Caco-2 (cell line): Measurements from ENCODE around the gene HOXA2. TPM values are rescaled to one million over a fixed set of nuclear protein-coding genes. Genes with fewer than 3 reads are reported as not detected.

Experiments
- BruUV-seq: library from RNA; stranded (reverse); fragments of 400-500 nt; replicated peaks from 2 replicates; lab custom pipeline; 2021; lab: Mats Ljungman, UMichigan
- CTCF ChIA-PET: fragments of 300-600 bp; sonication (Branson Sonifier 250); formaldehyde crosslinking; loops from one replicate; lab custom pipeline; 2022; ENCODE audit warnings: antibody characterized with exemption; lab: Charles Lee
- POLR2A ChIA-PET: fragments of 300-600 bp; sonication (Branson Sonifier 250); formaldehyde crosslinking; loops from one replicate; lab custom pipeline; 2022; ENCODE audit warnings: antibody characterized with exemption; lab: Charles Lee
- DNase-seq, 2 experiments: peaks; one replicate each; pipeline versions ENCODE4 v3.0.0 to v3.0.0-alpha.2; 2020 to 2022
- H3K27me3 ChIP-seq: replicated peaks from 2 replicates; pipeline ENCODE4 v1.6.0; 2011; ENCODE audit warnings: low read length; ENCODE audit not compliant: control insufficient read depth, insufficient read depth
- H3K36me3 ChIP-seq: 2 replicates; pipeline ENCODE4 v1.5.1; 2011; ENCODE audit warnings: low read length; ENCODE audit not compliant: control insufficient read depth, insufficient read depth
- H3K4me1 ChIP-seq: fragments of 250-450 bp; sonication (Bioruptor Pico); 2 replicates; pipeline ENCODE4 v1.5.1; 2020; ENCODE audit warnings: mild to moderate bottlenecking
- H3K4me3 ChIP-seq: 2 replicates; pipeline ENCODE4 v1.5.1; 2011; ENCODE audit warnings: low read depth, mild to moderate bottlenecking, control low read depth, low read length
- H3K9me3 ChIP-seq: fragments of 250-450 bp; sonication (Bioruptor Pico); 2 replicates; pipeline ENCODE4 v1.5.1; 2020; ENCODE audit warnings: mild to moderate bottlenecking, moderate library complexity
- H3K27ac Mint-ChIP-seq: one replicate; pipeline ENCODE4 v1.8.0; 2022; ENCODE audit warnings: mixed read lengths; ENCODE audit not compliant: unreplicated experiment
- H3K27me3 Mint-ChIP-seq: one replicate; pipeline ENCODE4 v1.8.0; 2022; ENCODE audit warnings: mixed read lengths; ENCODE audit not compliant: insufficient read depth, unreplicated experiment
- H3K36me3 Mint-ChIP-seq: one replicate; pipeline ENCODE4 v1.8.0; 2022; ENCODE audit warnings: mild to moderate bottlenecking, mixed read lengths; ENCODE audit not compliant: insufficient read depth, unreplicated experiment
- H3K4me1 Mint-ChIP-seq: one replicate; pipeline ENCODE4 v1.8.0; 2022; ENCODE audit warnings: low read depth, mixed read lengths; ENCODE audit not compliant: unreplicated experiment
- H3K4me3 Mint-ChIP-seq: one replicate; pipeline ENCODE4 v1.8.0; 2022; ENCODE audit warnings: mild to moderate bottlenecking, moderate library complexity, mixed read lengths; ENCODE audit not compliant: unreplicated experiment
- H3K9me3 Mint-ChIP-seq: one replicate; pipeline ENCODE4 v1.8.0; 2022; ENCODE audit warnings: mixed read lengths; ENCODE audit not compliant: unreplicated experiment
- CTCF ChIP-seq, 2 experiments: fragments of 200-600 bp in 1 of 2; IDR thresholded peaks; 1 replicate in 1 of 2; 2 replicates in 1 of 2; pipeline versions ENCODE4 v1.5.1 to v1.8.0; 2011 to 2022; ENCODE audit warnings: antibody characterized with exemption in 1 of 2, control low read depth in 1 of 2, inconsistent platforms in 1 of 2, low read depth in 1 of 2, low read length in 1 of 2, mild to moderate bottlenecking in 1 of 2, moderate library complexity in 1 of 2; ENCODE audit not compliant: insufficient read depth in 1 of 2, severe bottlenecking in 1 of 2, unreplicated experiment in 1 of 2
- intact Hi-C: fragments of 100-400 bp; cut with micrococcal nuclease; formaldehyde crosslinking; loops from one replicate; pipeline ENCODE4 v1.10.0; 2022; ENCODE audit not compliant: unreplicated experiment
- total RNA-seq: library from RNA; stranded (reverse); gene quantifications from 2 replicates; pipeline ENCODE4 v1.2.3, GENCODE V29; 2022

The HOXA2 gene
- total RNA-seq, 1 experiment from 2014 or later: 1.5 TPM

- peaks cover 25% of the 10 kb centered on the region for H3K36me3 Mint-ChIP-seq
- H3K27me3 Mint-ChIP-seq: no peaks in the 10 kb centered on the region
- no peaks in the 10 kb centered on the region for H3K27me3 ChIP-seq
- no peak overlapping the region for H3K4me3 Mint-ChIP-seq
- ChIA-PET POLR2A (no interaction called here), CTCF (no interaction called here)
- no peak overlapping the region for H3K27ac Mint-ChIP-seq
- H3K9me3 Mint-ChIP-seq: no peaks in the 10 kb centered on the region
- H3K4me1 Mint-ChIP-seq: peaks cover 6% of the 10 kb centered on the region
- DNase-seq: no peak
- no peaks in the 10 kb centered on the region for H3K9me3 ChIP-seq
- H3K4me3 ChIP-seq: no peak overlapping the region
- H3K36me3 ChIP-seq: no peaks in the 10 kb centered on the region; the same call in 1 of the 2 replicates
- intact Hi-C loops: no loop called here
- TF ChIP-seq CTCF (IDR thresholded peaks at IDR 0.05; ENCODE audit: insufficient read depth in 1 of 2, low read depth in 1 of 2, low read length in 1 of 2, severe bottlenecking in 1 of 2, unreplicated experiment in 1 of 2): no peak
- H3K4me1 ChIP-seq: peaks cover 27% of the 10 kb centered on the region
- BruUV-seq: no TSS peak
These were observed 5.2 kb upstream of the HOXA2 start for GRCh38 chr7:27107391-27108381.

- H3K27me3 ChIP-seq: no peaks in the 10 kb centered on the region
- Mint-ChIP-seq H3K4me1 (peaks cover 6% of the 10 kb centered on the region), H3K4me3 (no peak overlapping the region), H3K9me3 (no peaks in the 10 kb centered on the region), H3K36me3 (peaks cover 25% of the 10 kb centered on the region), H3K27ac (no peak overlapping the region), H3K27me3 (no peaks in the 10 kb centered on the region)
- DNase-seq: no peak
- TF ChIP-seq CTCF (IDR thresholded peaks at IDR 0.05; ENCODE audit: insufficient read depth in 1 of 2, low read depth in 1 of 2, low read length in 1 of 2, severe bottlenecking in 1 of 2, unreplicated experiment in 1 of 2): no peak
- BruUV-seq: no TSS peak
- no peak overlapping the region for H3K4me3 ChIP-seq
- CTCF ChIA-PET: no interaction called here
- no peaks in the 10 kb centered on the region for H3K9me3 ChIP-seq
- intact Hi-C loops: no loop called here
- H3K36me3 ChIP-seq: no peaks in the 10 kb centered on the region; the same call in 1 of the 2 replicates
- H3K4me1 ChIP-seq: peaks cover 19% of the 10 kb centered on the region
- POLR2A ChIA-PET: interaction anchor here (0.5 kb wide), 1 partner anchor 10 kb away, joined by 3 read pairs; no protein-coding TSS in a partner anchor
These were observed 4.4 kb upstream of the HOXA2 start for GRCh38 chr7:27106901-27107240.

- Mint-ChIP-seq H3K4me1 (peaks cover 1% of the 10 kb centered on the region), H3K36me3 (peaks cover 25% of the 10 kb centered on the region), H3K4me3 (no peak overlapping the region), H3K9me3 (no peaks in the 10 kb centered on the region), H3K27ac (no peak overlapping the region), H3K27me3 (no peaks in the 10 kb centered on the region)
- DNase-seq: no peak
- no peaks in the 10 kb centered on the region for H3K27me3 ChIP-seq
- BruUV-seq: no TSS peak
- H3K36me3 ChIP-seq: no peaks in the 10 kb centered on the region; the same call in 1 of the 2 replicates
- TF ChIP-seq CTCF (IDR thresholded peaks at IDR 0.05; ENCODE audit: insufficient read depth in 1 of 2, low read depth in 1 of 2, low read length in 1 of 2, severe bottlenecking in 1 of 2, unreplicated experiment in 1 of 2): no peak
- intact Hi-C loops: no loop called here
- ChIA-PET CTCF (no interaction called here), POLR2A (interaction anchor here (0.5 to 0.6 kb wide), 2 partner anchors 10 to 24 kb away, joined by 3 read pairs; partner anchors contain the start of gene HOXA4)
- peaks cover 14% of the 10 kb centered on the region for H3K4me1 ChIP-seq
- no peak overlapping the region for H3K4me3 ChIP-seq
- H3K9me3 ChIP-seq: no peaks in the 10 kb centered on the region
These were observed 3.9 kb upstream of the HOXA2 start for GRCh38 chr7:27106181-27106900.
